ENCODE measurements around the gene SLC12A8.

SLC12A8 gene

GRCh38 chr3:125050488-125051090 is 162.0 kb downstream of the SLC12A8 start:
- DNase-seq: no peak

- DNase-seq: no peak
These were observed 164.3 kb downstream of the SLC12A8 start for GRCh38 chr3:125048282-125048681.

DNA sequence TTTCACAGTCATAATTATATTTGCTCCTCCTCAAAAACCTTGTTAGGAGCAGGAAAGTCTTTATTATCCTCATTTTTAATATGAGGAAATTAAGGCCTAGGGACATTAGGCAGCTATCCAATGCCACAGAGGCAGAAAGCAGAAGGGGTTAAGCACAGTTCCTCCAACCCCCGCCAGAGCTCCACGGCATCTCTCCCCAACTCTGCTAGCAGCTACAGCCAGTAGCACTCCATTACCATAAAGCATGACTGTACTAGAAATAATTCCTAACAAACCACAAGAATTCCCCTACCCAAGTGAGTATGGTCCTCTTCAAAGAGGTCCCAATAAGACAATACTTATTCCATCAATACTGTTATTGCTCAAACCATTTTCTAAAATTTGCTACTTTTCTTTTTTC is 166.6 kb downstream of the SLC12A8 start:
- DNase-seq: no peak

GRCh38 chr3:125045194-125045593 is 167.4 kb downstream of the SLC12A8 start:
- no peak for DNase-seq

- DNase-seq: no peak
These were observed 168.9 kb downstream of the SLC12A8 start for GRCh38 chr3:125043599-125044151.

DNA sequence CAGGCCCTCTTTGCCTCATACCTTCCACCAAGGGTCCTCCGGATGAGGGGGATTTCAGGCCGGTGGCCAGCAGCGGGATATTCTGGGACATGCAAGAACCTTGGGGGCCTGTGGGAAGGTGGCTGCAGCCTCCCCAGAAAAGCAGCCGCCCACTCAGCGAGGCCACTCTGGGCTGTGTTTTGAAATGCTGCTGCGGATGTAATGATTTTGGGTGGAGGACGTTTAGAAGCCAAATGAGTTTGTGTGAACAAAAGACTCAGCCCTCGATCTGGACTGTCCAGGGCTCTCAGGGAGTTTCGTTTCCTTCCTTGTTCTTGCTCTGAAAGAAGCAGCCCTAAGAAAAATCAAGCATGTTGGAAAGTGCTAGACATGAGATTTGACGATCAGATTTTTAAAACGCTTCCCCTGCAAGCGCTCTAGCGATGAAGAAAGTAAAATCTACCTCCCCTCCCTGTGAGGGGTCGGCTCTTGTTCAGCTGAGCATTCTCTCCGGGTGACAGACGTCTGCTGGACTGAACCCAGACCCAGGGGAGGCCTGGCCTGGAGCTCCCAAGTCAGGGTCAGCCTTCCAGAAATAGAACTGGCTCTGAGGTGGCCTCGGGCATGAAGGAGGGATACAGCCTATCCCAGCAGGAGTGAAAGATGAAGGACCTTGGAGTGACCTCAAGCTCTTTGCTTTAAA is 169.7 kb downstream of the SLC12A8 start:
- no peak for DNase-seq

- DNase-seq: no peak
These were observed 173.1 kb downstream of the SLC12A8 start for GRCh38 chr3:125039131-125040100.

GRCh38 chr3:125037498-125038150 is 174.9 kb downstream of the SLC12A8 start:
- DNase-seq: no peak

- DNase-seq: no peak
These were observed 177.3 kb downstream of the SLC12A8 start for GRCh38 chr3:125035217-125035616.

DNA sequence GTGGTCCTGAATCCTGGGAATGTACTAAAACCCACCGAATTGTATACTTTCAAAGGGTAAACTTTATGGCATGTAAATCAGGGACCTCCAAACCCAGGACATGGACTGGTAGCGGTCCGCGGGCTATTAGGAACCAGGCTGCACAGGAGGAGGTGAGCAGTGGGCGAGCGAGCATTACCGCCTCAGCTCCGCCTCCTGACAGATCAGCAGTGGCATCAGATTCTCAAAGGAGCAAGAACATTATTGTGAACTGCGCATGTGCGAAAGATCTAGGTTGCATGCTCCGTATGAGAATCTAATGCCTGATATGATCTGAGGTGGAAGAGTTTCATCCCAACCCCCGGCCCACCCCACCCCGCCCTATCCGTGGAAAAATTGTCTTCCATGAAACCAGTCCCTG is 178.9 kb downstream of the SLC12A8 start:
- DNase-seq: no peak

DNA sequence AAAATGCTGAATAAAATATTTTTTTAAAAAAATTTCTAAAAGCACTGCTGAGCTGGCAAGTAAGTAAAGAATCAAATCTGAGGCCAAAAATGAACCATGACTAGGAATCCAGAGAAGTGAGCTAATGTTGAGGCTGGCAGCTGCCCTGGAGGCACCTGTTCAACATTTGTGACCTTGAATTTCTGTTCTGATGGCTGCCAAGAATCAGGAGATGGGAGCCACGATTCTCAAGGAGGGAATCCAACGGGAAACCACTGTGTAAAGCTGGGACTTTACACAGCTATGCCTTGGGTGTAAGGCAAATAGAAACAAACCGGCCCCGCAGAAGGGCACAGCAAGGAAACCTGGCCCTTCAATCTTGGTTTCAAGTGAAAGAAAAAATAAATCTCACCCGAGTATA is 179.4 kb downstream of the SLC12A8 start:
- DNase-seq: no peak

- DNase-seq: no peak
These were observed 179.9 kb downstream of the SLC12A8 start for GRCh38 chr3:125032683-125033082.

Measured in CD4-positive, alpha-beta T cell treated with Interleukin-15 for 1 hour (primary cell).